ENCODE measurements around the gene ATXN7. TPM values are rescaled to one million over a fixed set of nuclear protein-coding genes. Genes with fewer than 3 reads are reported as not detected.

Gene ATXN7
- polyA plus RNA-seq, 1 experiment = 15.0 TPM

DNA sequence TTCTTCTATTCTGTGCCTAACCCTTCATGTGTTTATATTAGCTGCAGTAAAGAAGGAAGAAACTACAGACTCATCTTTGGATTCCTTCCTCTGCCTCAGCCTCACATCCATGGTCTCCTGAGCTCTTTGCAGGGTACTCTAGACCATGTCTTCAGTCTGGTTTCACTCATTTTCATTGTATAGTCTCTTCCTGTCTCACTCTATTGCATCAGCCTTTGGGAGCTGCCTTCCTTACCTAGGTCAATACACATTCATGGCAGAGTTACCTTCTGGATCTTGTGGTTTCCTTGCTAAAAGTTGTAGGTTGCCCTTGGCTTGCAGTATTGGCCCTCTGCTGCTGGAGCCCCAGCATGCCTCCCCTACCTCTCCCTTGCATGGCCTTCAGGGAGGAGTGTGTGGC, 80.0 kb downstream of the ATXN7 start:
- ChIA-PET CTCF (interaction anchor here (0.9 to 1.3 kb wide), 2 partner anchors 18 to 80 kb away, joined by 3 to 5 read pairs; no protein-coding TSS in a partner anchor), POLR2A (no interaction called here)
- Histone ChIP-seq H3K4me3 (ENCODE audit: low read depth, low read length) (no peak overlapping the region), H3K27me3 (ENCODE audit: control insufficient read depth, insufficient read depth, low read length) (no peaks in the 10 kb centered on the region), H3K36me3 (ENCODE audit: control insufficient read depth, insufficient read depth, low read length) (no peaks in the 10 kb centered on the region; the same call in 1 of the 2 replicates)
- no peak for DNase-seq (ENCODE audit: low read depth)
- TF ChIP-seq CTCF (IDR thresholded peaks at IDR 0.05; ENCODE audit: insufficient read depth, low read depth, low read length) = no peak

- DNase-seq (ENCODE audit: low read depth) = no peak
- CTCF ChIA-PET = interaction anchor here (0.9 kb wide), 1 partner anchor 16 kb away, joined by 3 read pairs; no protein-coding TSS in a partner anchor
Measured at GRCh38 chr3:63945558-63946096, 82.0 kb downstream of the ATXN7 start.

GRCh38 chr3:63946753-63947152, 83.1 kb downstream of the ATXN7 start:
- DNase-seq (ENCODE audit: low read depth) = no peak
- H3K27me3 ChIP-seq (ENCODE audit: control insufficient read depth, insufficient read depth, low read length) = no peaks in the 10 kb centered on the region
- CTCF ChIA-PET = no interaction called here
- TF ChIP-seq CTCF (IDR thresholded peaks at IDR 0.05; ENCODE audit: insufficient read depth, low read depth, low read length) = no peak
- no peak overlapping the region for H3K4me3 ChIP-seq (ENCODE audit: low read depth, low read length)
- POLR2A ChIA-PET = no interaction called here
- no peaks in the 10 kb centered on the region; the same call in 1 of the 2 replicates for H3K36me3 ChIP-seq (ENCODE audit: control insufficient read depth, insufficient read depth, low read length)

More at GRCh38 chr3:63945558-63946096, 82.0 kb downstream of the ATXN7 start:
- no peak for TF ChIP-seq CTCF (IDR thresholded peaks at IDR 0.05; ENCODE audit: insufficient read depth, low read depth, low read length)
- H3K27me3 ChIP-seq (ENCODE audit: control insufficient read depth, insufficient read depth, low read length) = no peaks in the 10 kb centered on the region
- no peak overlapping the region for H3K4me3 ChIP-seq (ENCODE audit: low read depth, low read length)
- POLR2A ChIA-PET = no interaction called here
- H3K36me3 ChIP-seq (ENCODE audit: control insufficient read depth, insufficient read depth, low read length) = no peaks in the 10 kb centered on the region; the same call in 1 of the 2 replicates

DNA sequence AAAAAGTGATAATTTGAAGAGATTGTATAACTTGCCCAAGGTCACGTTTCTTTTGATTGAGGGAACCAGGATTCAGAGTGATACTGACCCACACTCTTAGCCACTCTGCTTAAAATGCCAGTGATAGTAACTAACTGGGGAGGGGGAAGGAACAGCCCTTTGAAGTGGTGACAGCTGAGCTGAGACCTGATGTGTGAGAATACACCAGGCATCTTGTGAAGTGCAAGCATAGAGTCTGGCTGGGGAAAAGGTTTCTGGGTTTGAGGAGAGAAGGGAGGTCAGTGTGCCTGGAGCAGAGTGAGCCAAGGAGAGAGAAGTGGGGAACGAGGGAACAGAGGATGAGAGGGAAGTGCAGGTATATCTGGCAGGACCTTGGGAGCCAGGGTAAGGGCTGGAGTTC, 83.9 kb downstream of the ATXN7 start:
- Histone ChIP-seq H3K36me3 (ENCODE audit: control insufficient read depth, insufficient read depth, low read length) (no peaks in the 10 kb centered on the region; the same call in 1 of the 2 replicates), H3K27me3 (ENCODE audit: control insufficient read depth, insufficient read depth, low read length) (no peaks in the 10 kb centered on the region), H3K4me3 (ENCODE audit: low read depth, low read length) (no peak overlapping the region)
- DNase-seq (ENCODE audit: low read depth) = no peak
- no peak for TF ChIP-seq CTCF (IDR thresholded peaks at IDR 0.05; ENCODE audit: insufficient read depth, low read depth, low read length)
- ChIA-PET CTCF (no interaction called here), POLR2A (no interaction called here)

- DNase-seq (ENCODE audit: low read depth) = no peak
- CTCF ChIA-PET = interaction anchor here (0.5 to 1.2 kb wide), 3 partner anchors 12 to 75 kb away, joined by 3 to 6 read pairs (median 3); partner anchors contain the start of gene PSMD6
- no peaks in the 10 kb centered on the region for H3K36me3 ChIP-seq (ENCODE audit: control insufficient read depth, insufficient read depth, low read length)
- POLR2A ChIA-PET = no interaction called here
- H3K27me3 ChIP-seq (ENCODE audit: control insufficient read depth, insufficient read depth, low read length) = no peaks in the 10 kb centered on the region
- H3K4me3 ChIP-seq (ENCODE audit: low read depth, low read length) = no peak overlapping the region
- TF ChIP-seq CTCF (IDR thresholded peaks at IDR 0.05; ENCODE audit: insufficient read depth, low read depth, low read length) = no peak
Measured at GRCh38 chr3:63949005-63949404, 85.3 kb downstream of the ATXN7 start.

All from BJ (cell line).